GM12891 (cell line): ENCODE data around the gene ELL.

Experiments used
- DNase-seq: peaks from one replicate; pipeline ENCODE4 v3.0.0; 2011; ENCODE audit warnings: low spot score; ENCODE audit not compliant: insufficient read length
- FAIRE-seq: peaks from 2 replicates; lab custom pipeline; 2011; peaks lifted over from hg19 to GRCh38; lab: Jason Lieb, UNC
- PAX5 ChIP-seq: IDR thresholded peaks from 2 replicates; pipeline ENCODE4 v1.6.1; 2011; ENCODE audit warnings: low read length, moderate library complexity, mild to moderate bottlenecking; ENCODE audit not compliant: insufficient read depth, severe bottlenecking
- POLR2A ChIP-seq: IDR thresholded peaks from 2 replicates; pipeline ENCODE4 v1.6.1; 2011; ENCODE audit warnings: low read depth, low read length, control low read depth
- POLR2AphosphoS5 ChIP-seq: IDR thresholded peaks from 2 replicates; pipeline ENCODE4 v1.6.1; 2011; ENCODE audit warnings: low read depth, low read length, control low read depth
- POU2F2 ChIP-seq: IDR thresholded peaks from 2 replicates; pipeline ENCODE4 v1.6.1; 2011; ENCODE audit warnings: low read depth, mild to moderate bottlenecking, control low read depth, low read length, moderate library complexity
- SPI1 ChIP-seq: IDR thresholded peaks from 2 replicates; pipeline ENCODE4 v1.6.1; 2011; ENCODE audit warnings: low read depth, low read length, control low read depth
- TAF1 ChIP-seq: IDR thresholded peaks from 2 replicates; pipeline ENCODE4 v1.6.1; 2011; ENCODE audit warnings: low read depth, low read length, control low read depth

The ELL gene

GRCh38 chr19:18501832-18502231 lies 20.0 kb downstream of the ELL start:
- FAIRE-seq (no peak), DNase-seq (no peak)
- TF ChIP-seq POU2F2 (no peak), PAX5 (no peak), POLR2AphosphoS5 (no peak), TAF1 (no peak), POLR2A (no peak), SPI1 (no peak)

GRCh38 chr19:18501351-18501750 lies 20.5 kb downstream of the ELL start:
- no peak for FAIRE-seq
- no peak for DNase-seq
- TF ChIP-seq POLR2A (no peak), POU2F2 (no peak), SPI1 (no peak), POLR2AphosphoS5 (no peak), PAX5 (no peak), TAF1 (no peak)

GRCh38 chr19:18500799-18501198 lies 21.1 kb downstream of the ELL start:
- no peak for DNase-seq
- peak; percentile 67 for FAIRE-seq
- no peak for TF ChIP-seq POLR2AphosphoS5
- TF ChIP-seq PAX5: no peak
- TF ChIP-seq SPI1: no peak
- TF ChIP-seq POU2F2: no peak
- no peak for TF ChIP-seq TAF1
- no peak for TF ChIP-seq POLR2A

GRCh38 chr19:18500376-18500775 lies 21.5 kb downstream of the ELL start:
- DNase-seq (no peak), FAIRE-seq (no peak)
- TF ChIP-seq TAF1: no peak
- no peak for TF ChIP-seq POU2F2
- no peak for TF ChIP-seq POLR2AphosphoS5
- no peak for TF ChIP-seq POLR2A
- TF ChIP-seq PAX5: no peak
- TF ChIP-seq SPI1: no peak

GRCh38 chr19:18499055-18499775 lies 22.7 kb downstream of the ELL start:
- FAIRE-seq (peak; percentile 83), DNase-seq (no peak)
- TF ChIP-seq POLR2AphosphoS5 (no peak), SPI1 (0 out of 2 replicates have a peak, but pooled peaks have one; percentile 8)

GRCh38 chr19:18496980-18497256 lies 25.0 kb downstream of the ELL start:
- no peak for TF ChIP-seq SPI1
- no peak for TF ChIP-seq POU2F2
- no peak for TF ChIP-seq POLR2A
- no peak for TF ChIP-seq PAX5
- TF ChIP-seq POLR2AphosphoS5: no peak
- TF ChIP-seq TAF1: no peak
- FAIRE-seq (no peak), DNase-seq (no peak)

- FAIRE-seq: peak; percentile 85
- TF ChIP-seq POLR2AphosphoS5: no peak
- no peak for TF ChIP-seq SPI1
- no peak for TF ChIP-seq TAF1
- TF ChIP-seq POLR2A: no peak
- TF ChIP-seq POU2F2: no peak
- no peak for TF ChIP-seq PAX5
These were observed 25.5 kb downstream of the ELL start for GRCh38 chr19:18496167-18496979.

GRCh38 chr19:18495204-18495911 lies 26.5 kb downstream of the ELL start:
- TF ChIP-seq TAF1: no peak
- no peak for TF ChIP-seq PAX5
- no peak for TF ChIP-seq SPI1
- no peak for TF ChIP-seq POU2F2
- no peak for TF ChIP-seq POLR2AphosphoS5
- TF ChIP-seq POLR2A: no peak
- no peak for FAIRE-seq

More at GRCh38 chr19:18496167-18496979, 25.5 kb downstream of the ELL start:
- DNase-seq: peak; percentile 55

GRCh38 chr19:18494267-18494607 lies 27.6 kb downstream of the ELL start:
- FAIRE-seq (no peak), DNase-seq (no peak)
- TF ChIP-seq TAF1 (no peak), SPI1 (no peak), POU2F2 (no peak), POLR2AphosphoS5 (no peak), PAX5 (no peak), POLR2A (no peak)

More at GRCh38 chr19:18495204-18495911, 26.5 kb downstream of the ELL start:
- DNase-seq: no peak

GRCh38 chr19:18493440-18494266 lies 28.2 kb downstream of the ELL start:
- FAIRE-seq (no peak), DNase-seq (no peak)
- no peak for TF ChIP-seq POLR2AphosphoS5
- no peak for TF ChIP-seq POLR2A
- TF ChIP-seq TAF1: no peak
- no peak for TF ChIP-seq SPI1
- TF ChIP-seq POU2F2: no peak
- no peak for TF ChIP-seq PAX5
